ENCODE measurements around the gene GNA14. TPM values are rescaled to one million over a fixed set of nuclear protein-coding genes. Genes with fewer than 3 reads are reported as not detected.

The GNA14 gene
- polyA plus RNA-seq, 2 of the 4 experiments (the other 2 are of a cell fraction): 0.04 to 0.06 TPM

- ChIA-PET CTCF (interaction anchor here (2.0 kb wide), 1 partner anchor 192 kb away, joined by 10 read pairs; no protein-coding TSS in a partner anchor), POLR2A (no interaction called here)
- peak; percentile 17 to 32 for DNase-seq (ENCODE audit: low read depth in 1 of 2, low spot score in 1 of 2)
- FAIRE-seq: no peak
- H3K27ac ChIP-seq: no peak overlapping the region
- WGBS (ENCODE audit: missing lambda C conversion rate): 76% methylated on average over 10 of the region's 10 CpGs
- H3K4me1 ChIP-seq: no peaks in the 10 kb centered on the region
- ATAC-seq: 0 out of 6 replicates have a peak, but pooled peaks of 1 of the 2 experiments have one; percentile 34
- TF ChIP-seq TP53 (CRISPR knock-in tag; IDR thresholded peaks at IDR 0.05) (no peak), JUNB (IDR thresholded peaks at IDR 0.05) (no peak), EP300 (IDR thresholded peaks at IDR 0.05) (no peak), RAD21 (conservative IDR thresholded peaks at IDR 0.05 in 1 of 2, IDR thresholded peaks at IDR 0.05 in 1 of 2) (peak; percentile 38; a peak in 4 of 5 replicates), SMC3 (IDR thresholded peaks at IDR 0.05) (0 out of 3 replicates have a peak, but pooled peaks have one; percentile 6), CTCF (IDR thresholded peaks at IDR 0.05) (peak; percentile 41), KDM1A (IDR thresholded peaks at IDR 0.05; ENCODE audit: low read depth) (no peak), ZC3H11A (IDR thresholded peaks at IDR 0.05) (no peak)
- TF ChIP-seq, protein P1, sequence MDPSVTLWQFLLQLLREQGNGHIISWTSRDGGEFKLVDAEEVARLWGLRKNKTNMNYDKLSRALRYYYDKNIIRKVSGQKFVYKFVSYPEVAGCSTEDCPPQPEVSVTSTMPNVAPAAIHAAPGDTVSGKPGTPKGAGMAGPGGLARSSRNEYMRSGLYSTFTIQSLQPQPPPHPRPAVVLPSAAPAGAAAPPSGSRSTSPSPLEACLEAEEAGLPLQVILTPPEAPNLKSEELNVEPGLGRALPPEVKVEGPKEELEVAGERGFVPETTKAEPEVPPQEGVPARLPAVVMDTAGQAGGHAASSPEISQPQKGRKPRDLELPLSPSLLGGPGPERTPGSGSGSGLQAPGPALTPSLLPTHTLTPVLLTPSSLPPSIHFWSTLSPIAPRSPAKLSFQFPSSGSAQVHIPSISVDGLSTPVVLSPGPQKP (IDR thresholded peaks at IDR 0.05; ENCODE audit: low read depth, low read length): no peak
- TF ChIP-seq, protein P2, sequence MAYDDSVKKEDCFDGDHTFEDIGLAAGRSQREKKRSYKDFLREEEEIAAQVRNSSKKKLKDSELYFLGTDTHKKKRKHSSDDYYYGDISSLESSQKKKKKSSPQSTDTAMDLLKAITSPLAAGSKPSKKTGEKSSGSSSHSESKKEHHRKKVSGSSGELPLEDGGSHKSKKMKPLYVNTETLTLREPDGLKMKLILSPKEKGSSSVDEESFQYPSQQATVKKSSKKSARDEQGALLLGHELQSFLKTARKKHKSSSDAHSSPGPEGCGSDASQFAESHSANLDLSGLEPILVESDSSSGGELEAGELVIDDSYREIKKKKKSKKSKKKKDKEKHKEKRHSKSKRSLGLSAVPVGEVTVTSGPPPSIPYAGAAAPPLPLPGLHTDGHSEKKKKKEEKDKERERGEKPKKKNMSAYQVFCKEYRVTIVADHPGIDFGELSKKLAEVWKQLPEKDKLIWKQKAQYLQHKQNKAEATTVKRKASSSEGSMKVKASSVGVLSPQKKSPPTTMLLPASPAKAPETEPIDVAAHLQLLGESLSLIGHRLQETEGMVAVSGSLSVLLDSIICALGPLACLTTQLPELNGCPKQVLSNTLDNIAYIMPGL (CRISPR knock-in tag; IDR thresholded peaks at IDR 0.05; ENCODE audit: borderline replicate concordance): no peak
- TF ChIP-seq, protein P3, sequence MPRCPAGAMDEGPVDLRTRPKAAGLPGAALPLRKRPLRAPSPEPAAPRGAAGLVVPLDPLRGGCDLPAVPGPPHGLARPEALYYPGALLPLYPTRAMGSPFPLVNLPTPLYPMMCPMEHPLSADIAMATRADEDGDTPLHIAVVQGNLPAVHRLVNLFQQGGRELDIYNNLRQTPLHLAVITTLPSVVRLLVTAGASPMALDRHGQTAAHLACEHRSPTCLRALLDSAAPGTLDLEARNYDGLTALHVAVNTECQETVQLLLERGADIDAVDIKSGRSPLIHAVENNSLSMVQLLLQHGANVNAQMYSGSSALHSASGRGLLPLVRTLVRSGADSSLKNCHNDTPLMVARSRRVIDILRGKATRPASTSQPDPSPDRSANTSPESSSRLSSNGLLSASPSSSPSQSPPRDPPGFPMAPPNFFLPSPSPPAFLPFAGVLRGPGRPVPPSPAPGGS (IDR thresholded peaks at IDR 0.05): no peak
- H3K4me2 ChIP-seq: no peak overlapping the region
- no peak overlapping the region for H3K4me3 ChIP-seq
- H3K9me3 ChIP-seq: no peaks in the 10 kb centered on the region
Observed at GRCh38 chr9:77649109-77649812, 1.1 kb upstream of the GNA14 start.

DNA sequence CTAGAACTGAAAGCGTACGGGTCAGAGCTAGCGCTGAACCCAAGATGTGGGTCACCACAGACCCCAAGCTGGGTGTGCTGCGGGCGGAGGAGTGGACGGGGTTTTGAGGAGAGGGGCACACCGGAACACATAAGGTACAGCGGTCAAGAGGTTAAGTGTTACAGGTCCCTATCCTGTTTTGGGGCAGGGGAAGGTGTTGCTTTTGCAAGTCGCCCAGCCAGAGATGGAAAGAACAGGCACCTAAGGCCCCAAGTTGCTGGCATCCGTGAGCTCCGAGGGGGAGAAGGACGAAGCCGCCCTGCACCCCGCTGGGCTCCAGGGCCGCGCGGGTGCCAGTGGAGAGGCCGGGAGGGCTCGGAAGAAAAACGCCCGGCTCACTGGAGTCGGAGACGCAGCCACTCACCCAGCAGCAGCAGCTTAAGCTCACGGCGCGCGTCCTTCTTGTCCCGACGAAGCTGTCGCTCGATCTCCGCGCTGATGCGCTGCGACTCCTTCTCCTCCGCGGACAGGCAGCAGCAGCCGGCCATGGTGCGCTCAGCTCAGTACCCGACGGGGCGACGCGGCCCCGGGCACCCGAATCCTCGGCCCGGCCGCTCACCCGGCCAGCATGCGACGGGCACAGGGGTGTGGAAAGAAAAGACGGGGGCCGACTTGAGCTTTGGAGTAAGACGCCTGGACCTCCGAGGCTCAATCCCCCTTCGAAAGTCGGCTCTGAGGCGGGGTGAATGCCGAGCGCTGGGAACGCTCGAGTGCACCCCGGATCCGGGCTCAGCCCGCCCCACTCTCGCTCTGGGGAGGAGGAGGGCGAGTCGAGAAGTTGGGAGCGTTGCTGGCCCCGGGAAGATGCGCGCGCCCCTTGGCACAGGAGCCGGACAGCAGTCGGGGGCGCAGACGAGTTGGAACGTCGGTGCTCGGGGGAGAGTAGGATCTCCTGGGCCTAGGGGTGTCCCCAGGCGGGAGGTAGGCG, 572 bp downstream of the GNA14 start:
- FAIRE-seq (no peak), ATAC-seq (no peak), DNase-seq (ENCODE audit: low read depth in 1 of 2, low spot score in 1 of 2) (no peak)
- Histone ChIP-seq H3K4me2 (no peak overlapping the region), H3K4me1 (no peaks in the 10 kb centered on the region), H3K9me3 (no peaks in the 10 kb centered on the region), H3K27ac (no peak overlapping the region), H3K4me3 (no peak overlapping the region)
- WGBS (ENCODE audit: missing lambda C conversion rate): 78% methylated on average over 36 of the region's 83 CpGs
- ChIA-PET POLR2A (no interaction called here), CTCF (interaction anchor here (0.5 to 1.2 kb wide), 2 partner anchors 191 to 389 kb away, joined by 3 read pairs; no protein-coding TSS in a partner anchor)
- TF ChIP-seq HOXB13 (CRISPR knock-in tag; IDR thresholded peaks at IDR 0.05; ENCODE audit: low read depth) (no peak), KDM5A (IDR thresholded peaks at IDR 0.05) (no peak), HEYL (CRISPR knock-in tag; IDR thresholded peaks at IDR 0.05) (no peak), ZSCAN20 (CRISPR knock-in tag; IDR thresholded peaks at IDR 0.05) (no peak), NR3C1 (IDR thresholded peaks at IDR 0.05) (no peak), FOSB (CRISPR knock-in tag; IDR thresholded peaks at IDR 0.05) (no peak), NPAS2 (CRISPR knock-in tag; IDR thresholded peaks at IDR 0.05; ENCODE audit: borderline replicate concordance) (no peak), PHF8 (IDR thresholded peaks at IDR 0.05; ENCODE audit: borderline replicate concordance, low read depth) (no peak), JUN (IDR thresholded peaks at IDR 0.05) (no peak), NFE2L2 (conservative IDR thresholded peaks at IDR 0.05; ENCODE audit: low read length) (no peak), USF2 (IDR thresholded peaks at IDR 0.05) (no peak), MAFK (IDR thresholded peaks at IDR 0.05; ENCODE audit: partially characterized antibody) (no peak)
- TF ChIP-seq, protein P3 (IDR thresholded peaks at IDR 0.05): no peak
